DND-41 (cell line): ENCODE measurements around the gene KIAA1586.

Experiments used
- CTCF ChIP-seq: IDR thresholded peaks from 2 replicates; pipeline ENCODE4 v1.5.1; 2012; ENCODE audit warnings: borderline replicate concordance, low read length, moderate library complexity, mild to moderate bottlenecking; ENCODE audit not compliant: poor library complexity, severe bottlenecking; ENCODE audit errors: extremely low read depth
- EZH2 ChIP-seq: IDR thresholded peaks from 3 replicates; pipeline ENCODE4 v1.6.1; 2012; ENCODE audit warnings: borderline replicate concordance, low read depth, mild to moderate bottlenecking, moderate library complexity, low read length, inconsistent platforms; ENCODE audit not compliant: severe bottlenecking

GRCh38 chr6:57078531-57079207, 32.2 kb downstream of the KIAA1586 start:
- TF ChIP-seq CTCF (no peak), EZH2 (no peak)
